ENCODE measurements around the gene PRLR. TPM values are rescaled to one million over a fixed set of nuclear protein-coding genes. Genes with fewer than 3 reads are reported as not detected.

PRLR gene
- polyA plus RNA-seq, 1 donor from 2014 or later: 0.50 TPM

- Histone ChIP-seq H3K36me3 (ENCODE audit: insufficient read depth, low read length) (no peaks in the 10 kb centered on the region), H2AFZ (ENCODE audit: low read depth, low read length) (no peak overlapping the region), H3F3A (ENCODE audit: insufficient read depth, low read length, poor library complexity, severe bottlenecking) (no peaks in the 10 kb centered on the region), H3K9ac (ENCODE audit: low read length) (no peak overlapping the region), H3K9me2 (ENCODE audit: insufficient read depth, low read length) (no peaks in the 10 kb centered on the region), H4K20me1 (ENCODE audit: insufficient read depth) (no peaks in the 10 kb centered on the region), H3K4me2 (ENCODE audit: low read length) (no peak overlapping the region), H3K27me3 (ENCODE audit: insufficient read depth, low read depth, low read length) (no peaks in the 10 kb centered on the region), H3K27ac (ENCODE audit: low read length) (no peak overlapping the region), H3K9me3 (ENCODE audit: low read length) (no peaks in the 10 kb centered on the region), H3K79me2 (replicated peaks; ENCODE audit: insufficient read depth, low read length) (no peaks in the 10 kb centered on the region), H3K4me3 (ENCODE audit: low read length) (no peak overlapping the region)
- TF ChIP-seq MXI1 (conservative IDR thresholded peaks at IDR 0.05; ENCODE audit: poor library complexity, severe bottlenecking): no peak
- no peak for TF ChIP-seq REST (IDR thresholded peaks at IDR 0.05; ENCODE audit: borderline replicate concordance)
- no peak for TF ChIP-seq POLR2AphosphoS5 (IDR thresholded peaks at IDR 0.05)
- TF ChIP-seq TAF1 (IDR thresholded peaks at IDR 0.05; ENCODE audit: low read depth): no peak
- TF ChIP-seq EP300 (conservative IDR thresholded peaks at IDR 0.05; ENCODE audit: poor library complexity, severe bottlenecking): no peak
- TF ChIP-seq SMC3 (conservative IDR thresholded peaks at IDR 0.05; ENCODE audit: poor library complexity): no peak
- TF ChIP-seq RAD21 (conservative IDR thresholded peaks at IDR 0.05): no peak
- no peak for TF ChIP-seq EZH2 (IDR thresholded peaks at IDR 0.05; ENCODE audit: borderline replicate concordance, insufficient read depth, low read length, poor library complexity, severe bottlenecking)
- TF ChIP-seq, protein P1, sequence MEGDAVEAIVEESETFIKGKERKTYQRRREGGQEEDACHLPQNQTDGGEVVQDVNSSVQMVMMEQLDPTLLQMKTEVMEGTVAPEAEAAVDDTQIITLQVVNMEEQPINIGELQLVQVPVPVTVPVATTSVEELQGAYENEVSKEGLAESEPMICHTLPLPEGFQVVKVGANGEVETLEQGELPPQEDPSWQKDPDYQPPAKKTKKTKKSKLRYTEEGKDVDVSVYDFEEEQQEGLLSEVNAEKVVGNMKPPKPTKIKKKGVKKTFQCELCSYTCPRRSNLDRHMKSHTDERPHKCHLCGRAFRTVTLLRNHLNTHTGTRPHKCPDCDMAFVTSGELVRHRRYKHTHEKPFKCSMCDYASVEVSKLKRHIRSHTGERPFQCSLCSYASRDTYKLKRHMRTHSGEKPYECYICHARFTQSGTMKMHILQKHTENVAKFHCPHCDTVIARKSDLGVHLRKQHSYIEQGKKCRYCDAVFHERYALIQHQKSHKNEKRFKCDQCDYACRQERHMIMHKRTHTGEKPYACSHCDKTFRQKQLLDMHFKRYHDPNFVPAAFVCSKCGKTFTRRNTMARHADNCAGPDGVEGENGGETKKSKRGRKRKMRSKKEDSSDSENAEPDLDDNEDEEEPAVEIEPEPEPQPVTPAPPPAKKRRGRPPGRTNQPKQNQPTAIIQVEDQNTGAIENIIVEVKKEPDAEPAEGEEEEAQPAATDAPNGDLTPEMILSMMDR (IDR thresholded peaks at IDR 0.05; ENCODE audit: poor library complexity, severe bottlenecking): no peak
Observed at GRCh38 chr5:35016174-35017051, 213.9 kb downstream of the PRLR start.

DNA sequence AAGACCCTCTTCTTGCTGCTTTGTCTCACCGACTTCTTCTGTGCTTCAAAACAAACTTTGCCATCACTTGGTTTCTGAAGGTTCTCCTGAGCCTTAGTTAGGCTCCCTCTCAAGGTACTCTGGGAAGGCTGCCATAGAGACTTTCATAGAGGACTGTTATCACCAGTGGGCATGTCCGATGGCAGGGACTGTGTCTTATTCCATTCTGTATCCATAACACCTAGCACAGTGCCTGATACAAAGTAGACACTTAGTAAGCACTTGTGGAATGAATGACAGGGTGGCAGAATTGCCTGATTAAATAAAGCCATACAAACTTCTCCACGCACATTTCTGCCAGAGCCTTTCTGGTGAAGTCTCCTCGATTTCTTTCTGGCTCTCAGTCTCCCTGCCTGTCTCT is 215.2 kb downstream of the PRLR start:
- Histone ChIP-seq H2AFZ (ENCODE audit: low read depth, low read length) (no peak overlapping the region), H3K9me2 (ENCODE audit: insufficient read depth, low read length) (no peaks in the 10 kb centered on the region)

More for the DNA sequence above, 215.2 kb downstream of the PRLR start:
- Histone ChIP-seq H3K79me2 (replicated peaks; ENCODE audit: insufficient read depth, low read length) (no peaks in the 10 kb centered on the region), H3K36me3 (ENCODE audit: insufficient read depth, low read length) (no peaks in the 10 kb centered on the region), H4K20me1 (ENCODE audit: insufficient read depth) (no peaks in the 10 kb centered on the region), H3K27ac (ENCODE audit: low read length) (no peak overlapping the region), H3K9me3 (ENCODE audit: low read length) (no peaks in the 10 kb centered on the region), H3K9ac (ENCODE audit: low read length) (no peak overlapping the region), H3K4me2 (ENCODE audit: low read length) (no peak overlapping the region), H3F3A (ENCODE audit: insufficient read depth, low read length, poor library complexity, severe bottlenecking) (no peaks in the 10 kb centered on the region), H3K27me3 (ENCODE audit: insufficient read depth, low read depth, low read length) (no peaks in the 10 kb centered on the region), H3K4me3 (ENCODE audit: low read length) (no peak overlapping the region)
- no peak for TF ChIP-seq EP300 (conservative IDR thresholded peaks at IDR 0.05; ENCODE audit: poor library complexity, severe bottlenecking)
- TF ChIP-seq, protein P1 (IDR thresholded peaks at IDR 0.05; ENCODE audit: poor library complexity, severe bottlenecking): no peak
- no peak for TF ChIP-seq SMC3 (conservative IDR thresholded peaks at IDR 0.05; ENCODE audit: poor library complexity)
- TF ChIP-seq MXI1 (conservative IDR thresholded peaks at IDR 0.05; ENCODE audit: poor library complexity, severe bottlenecking): no peak
- no peak for TF ChIP-seq REST (IDR thresholded peaks at IDR 0.05; ENCODE audit: borderline replicate concordance)
- TF ChIP-seq EZH2 (IDR thresholded peaks at IDR 0.05; ENCODE audit: borderline replicate concordance, insufficient read depth, low read length, poor library complexity, severe bottlenecking): no peak
- no peak for TF ChIP-seq TAF1 (IDR thresholded peaks at IDR 0.05; ENCODE audit: low read depth)
- no peak for TF ChIP-seq POLR2AphosphoS5 (IDR thresholded peaks at IDR 0.05)
- TF ChIP-seq RAD21 (conservative IDR thresholded peaks at IDR 0.05): no peak

All from neural cell (in vitro differentiated cells).